Measurements from ENCODE around the gene LRRC75A. TPM values are rescaled to one million over a fixed set of nuclear protein-coding genes. Genes with fewer than 3 reads are reported as not detected.
"Not testable (repeated sequence)": the region's sequence is repeated elsewhere in the genome, so short reads cannot be mapped to it uniquely, and the experiment has no call there.

LRRC75A gene
- total RNA-seq, 2 donors from 2014 or later = 3.2 to 5.0 TPM

GRCh38 chr17:16529906-16530305 is 37.9 kb upstream of the LRRC75A start:
- WGBS, 2 experiments (ENCODE audit: insufficient coverage in 1 of 2, insufficient read length in 1 of 2) = 89 to 92% methylated on average over 3 to 4 of the region's 4 CpGs
- no peaks in the 10 kb centered on the region for H3K9me3 Mint-ChIP-seq
- H3K4me3 ChIP-seq (ENCODE audit: low read length) = no peak overlapping the region
- no peak overlapping the region for H3K4me3 Mint-ChIP-seq
- peaks cover 2% of the 10 kb centered on the region for H3K4me1 Mint-ChIP-seq
- peaks cover 30% of the 10 kb centered on the region for H3K27me3 Mint-ChIP-seq (ENCODE audit: insufficient read depth)
- H3K27me3 ChIP-seq (ENCODE audit: control insufficient read depth, insufficient read depth, low read length, poor library complexity, severe bottlenecking) = peaks cover 7% of the 10 kb centered on the region
- TF ChIP-seq, protein P1, sequence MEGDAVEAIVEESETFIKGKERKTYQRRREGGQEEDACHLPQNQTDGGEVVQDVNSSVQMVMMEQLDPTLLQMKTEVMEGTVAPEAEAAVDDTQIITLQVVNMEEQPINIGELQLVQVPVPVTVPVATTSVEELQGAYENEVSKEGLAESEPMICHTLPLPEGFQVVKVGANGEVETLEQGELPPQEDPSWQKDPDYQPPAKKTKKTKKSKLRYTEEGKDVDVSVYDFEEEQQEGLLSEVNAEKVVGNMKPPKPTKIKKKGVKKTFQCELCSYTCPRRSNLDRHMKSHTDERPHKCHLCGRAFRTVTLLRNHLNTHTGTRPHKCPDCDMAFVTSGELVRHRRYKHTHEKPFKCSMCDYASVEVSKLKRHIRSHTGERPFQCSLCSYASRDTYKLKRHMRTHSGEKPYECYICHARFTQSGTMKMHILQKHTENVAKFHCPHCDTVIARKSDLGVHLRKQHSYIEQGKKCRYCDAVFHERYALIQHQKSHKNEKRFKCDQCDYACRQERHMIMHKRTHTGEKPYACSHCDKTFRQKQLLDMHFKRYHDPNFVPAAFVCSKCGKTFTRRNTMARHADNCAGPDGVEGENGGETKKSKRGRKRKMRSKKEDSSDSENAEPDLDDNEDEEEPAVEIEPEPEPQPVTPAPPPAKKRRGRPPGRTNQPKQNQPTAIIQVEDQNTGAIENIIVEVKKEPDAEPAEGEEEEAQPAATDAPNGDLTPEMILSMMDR (conservative IDR thresholded peaks at IDR 0.05) = no peak
- H3K36me3 ChIP-seq (ENCODE audit: control insufficient read depth, insufficient read depth, low read length) = no peaks in the 10 kb centered on the region
- no peaks in the 10 kb centered on the region for H3K36me3 Mint-ChIP-seq (ENCODE audit: low read depth)
- H3K27ac Mint-ChIP-seq = no peak overlapping the region
- DNase-seq = no peak
- H3K4me1 ChIP-seq (ENCODE audit: control insufficient read depth, insufficient read depth, low read length) = no peaks in the 10 kb centered on the region
- no peak overlapping the region for H3K9ac ChIP-seq (ENCODE audit: extremely low read depth, low read length, poor library complexity, severe bottlenecking)
- no peaks in the 10 kb centered on the region for H3K9me3 ChIP-seq (ENCODE audit: control insufficient read depth, low read length)
- no peak overlapping the region for H3K27ac ChIP-seq (ENCODE audit: low read depth, low read length)

DNA sequence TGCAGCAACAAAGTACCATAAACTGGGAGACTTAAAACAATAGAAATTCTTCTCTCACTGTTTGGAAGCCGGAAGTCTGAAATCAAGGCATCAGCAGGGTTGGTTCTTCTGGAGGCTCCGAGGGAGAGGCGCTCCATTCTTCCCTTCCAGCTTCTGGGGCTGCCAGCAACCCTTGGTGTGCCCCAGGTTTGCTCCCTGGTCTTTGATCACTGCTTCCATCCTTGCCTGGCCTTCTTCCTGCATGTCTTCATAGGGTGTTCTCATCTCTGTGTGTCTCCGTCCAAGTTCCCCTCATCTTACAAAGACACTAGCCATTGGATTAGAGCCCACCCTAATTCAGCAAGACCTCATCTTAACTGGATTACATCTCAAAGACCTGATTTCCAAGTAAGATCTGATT is 35.3 kb upstream of the LRRC75A start:
- H3K9me3 Mint-ChIP-seq = no peaks in the 10 kb centered on the region
- H3K4me1 ChIP-seq (ENCODE audit: control insufficient read depth, insufficient read depth, low read length) = no peaks in the 10 kb centered on the region
- WGBS, 2 experiments (ENCODE audit: insufficient coverage in 1 of 2, insufficient read length in 1 of 2) = 89 to 100% methylated on average over 4 of the region's 4 CpGs
- H3K4me3 ChIP-seq (ENCODE audit: low read length) = no peak overlapping the region
- no peak overlapping the region for H3K27ac ChIP-seq (ENCODE audit: low read depth, low read length)
- DNase-seq = no peak
- peaks cover 32% of the 10 kb centered on the region for H3K27me3 Mint-ChIP-seq (ENCODE audit: insufficient read depth)
- peaks cover 7% of the 10 kb centered on the region for H3K27me3 ChIP-seq (ENCODE audit: control insufficient read depth, insufficient read depth, low read length, poor library complexity, severe bottlenecking)
- no peak overlapping the region for H3K27ac Mint-ChIP-seq
- no peak overlapping the region for H3K9ac ChIP-seq (ENCODE audit: extremely low read depth, low read length, poor library complexity, severe bottlenecking)
- TF ChIP-seq, protein P1 (conservative IDR thresholded peaks at IDR 0.05) = no peak
- no peaks in the 10 kb centered on the region for H3K36me3 Mint-ChIP-seq (ENCODE audit: low read depth)
- no peak overlapping the region for H3K4me3 Mint-ChIP-seq
- H3K36me3 ChIP-seq (ENCODE audit: control insufficient read depth, insufficient read depth, low read length) = no peaks in the 10 kb centered on the region
- no peaks in the 10 kb centered on the region for H3K4me1 Mint-ChIP-seq
- no peaks in the 10 kb centered on the region for H3K9me3 ChIP-seq (ENCODE audit: control insufficient read depth, low read length)

DNA sequence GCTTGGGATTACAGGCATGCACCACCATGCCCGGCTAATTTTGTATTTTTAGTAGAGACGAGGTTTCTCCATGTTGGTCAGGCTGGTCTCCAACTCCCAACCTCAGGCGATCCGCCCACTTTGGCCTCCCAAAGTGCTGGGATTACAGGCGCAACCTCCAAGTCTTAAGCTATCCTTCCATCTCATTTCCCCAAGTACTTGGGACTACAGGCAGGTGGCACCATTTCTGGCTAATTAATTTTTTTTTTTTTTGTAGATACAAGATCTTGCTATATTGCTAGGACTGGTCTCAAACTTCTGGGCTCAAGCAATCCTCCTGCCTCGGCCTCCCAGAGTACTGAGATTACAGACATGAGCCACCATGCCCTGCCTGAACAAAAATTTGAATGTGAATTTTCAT is 33.6 kb upstream of the LRRC75A start:
- H3K4me1 Mint-ChIP-seq; H3K27me3 ChIP-seq (ENCODE audit: control insufficient read depth, insufficient read depth, low read length, poor library complexity, severe bottlenecking); H3K9me3 ChIP-seq (ENCODE audit: control insufficient read depth, low read length); DNase-seq; H3K27ac Mint-ChIP-seq; H3K4me1 ChIP-seq (ENCODE audit: control insufficient read depth, insufficient read depth, low read length); H3K36me3 ChIP-seq (ENCODE audit: control insufficient read depth, insufficient read depth, low read length); H3K4me3 ChIP-seq (ENCODE audit: low read length); H3K4me3 Mint-ChIP-seq; H3K9ac ChIP-seq (ENCODE audit: extremely low read depth, low read length, poor library complexity, severe bottlenecking); H3K36me3 Mint-ChIP-seq (ENCODE audit: low read depth); H3K9me3 Mint-ChIP-seq; H3K27ac ChIP-seq (ENCODE audit: low read depth, low read length): not testable (repeated sequence)
- TF ChIP-seq, protein P1 (conservative IDR thresholded peaks at IDR 0.05) = peak; percentile 53
- 93 to 96% methylated on average over 3 to 6 of the region's 6 CpGs for WGBS, 2 experiments (ENCODE audit: insufficient coverage in 1 of 2, insufficient read length in 1 of 2)
- H3K27me3 Mint-ChIP-seq (ENCODE audit: insufficient read depth) = peaks cover 23% of the 10 kb centered on the region

All from endodermal cell (in vitro differentiated cells).